Measurements from ENCODE around the gene SMCO1.
"Not testable (repeated sequence)": the region's sequence is repeated elsewhere in the genome, so short reads cannot be mapped to it uniquely, and the experiment has no call there.

SMCO1 gene

GRCh38 chr3:196514913-196515621 is at the start of gene SMCO1:
SMCO1 (minus strand) TSS chr3:196515346; CDS start chr3:196515209, 137 bp downstream.
- DNase-seq, result no peak

DNA sequence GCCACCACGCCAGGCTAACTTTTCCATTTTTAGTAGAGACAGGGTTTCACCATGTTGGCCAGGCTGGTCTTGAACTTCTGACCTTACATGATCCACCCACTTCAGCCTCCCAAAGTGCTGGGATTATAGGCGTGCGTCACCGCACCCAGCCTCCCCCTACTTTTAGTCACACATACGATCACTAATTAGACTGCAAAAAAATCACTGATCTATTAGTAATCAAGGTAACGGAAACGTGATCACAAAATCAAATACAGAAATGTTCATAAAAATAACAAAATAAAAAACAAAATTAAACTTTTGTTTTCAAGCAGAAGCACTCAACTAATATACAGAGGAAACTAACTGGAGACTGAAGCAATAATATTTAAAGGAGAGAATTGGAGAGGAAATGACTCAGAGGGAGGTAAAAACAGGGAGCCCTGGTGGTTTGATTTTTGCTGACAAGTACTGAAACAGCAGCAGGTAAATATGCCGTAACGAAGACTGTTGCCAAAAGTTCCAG is 48.6 kb upstream of the SMCO1 start:
- no peak for DNase-seq

GRCh38 chr3:196559826-196560225 is 44.7 kb upstream of the SMCO1 start:
- DNase-seq, result no peak

GRCh38 chr3:196558476-196558875 is 43.3 kb upstream of the SMCO1 start:
- DNase-seq, result no peak

- DNase-seq, result no peak
Observed at GRCh38 chr3:196557236-196557635, 42.1 kb upstream of the SMCO1 start.

DNA sequence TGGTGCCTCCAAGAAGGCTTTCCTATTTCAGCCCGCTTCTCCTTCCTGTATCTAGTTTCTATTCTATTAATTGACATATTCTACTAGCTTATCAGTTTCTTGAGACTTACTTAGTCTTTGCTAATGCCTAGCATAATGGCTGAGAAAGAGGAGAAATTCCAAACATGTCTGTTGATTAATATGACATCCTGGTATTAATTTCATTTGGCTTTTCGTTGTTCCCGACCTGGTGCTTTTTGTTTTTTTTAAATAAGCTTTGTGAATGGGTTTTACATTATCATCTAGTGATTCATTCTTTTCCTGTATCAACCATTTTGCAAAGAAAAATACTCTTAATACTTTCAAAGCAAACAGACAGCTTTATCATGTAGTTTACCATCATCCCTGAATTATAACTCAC is 40.1 kb upstream of the SMCO1 start:
- DNase-seq, result no peak

DNA sequence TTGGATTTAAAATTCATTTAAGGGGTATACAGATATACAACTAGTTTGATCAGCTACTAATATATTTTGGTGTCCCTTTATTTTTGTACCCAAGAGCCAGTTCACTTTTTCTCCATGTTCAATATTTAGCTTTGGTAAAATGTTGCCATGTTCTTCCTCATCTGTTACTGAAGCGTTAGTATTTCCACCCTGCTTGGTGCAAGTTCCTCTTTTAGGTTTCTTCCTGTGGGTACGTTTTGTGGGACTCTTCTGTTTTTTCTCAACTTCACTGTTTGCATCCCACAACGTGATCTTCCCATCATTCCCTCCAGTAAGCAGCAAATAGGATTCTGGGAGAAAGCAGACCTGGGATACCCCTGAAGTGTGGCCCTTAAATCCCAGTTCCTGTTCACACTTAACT is 39.1 kb upstream of the SMCO1 start:
- no peak for DNase-seq

- no peak for DNase-seq
Observed at GRCh38 chr3:196553551-196553950, 38.4 kb upstream of the SMCO1 start.

DNA sequence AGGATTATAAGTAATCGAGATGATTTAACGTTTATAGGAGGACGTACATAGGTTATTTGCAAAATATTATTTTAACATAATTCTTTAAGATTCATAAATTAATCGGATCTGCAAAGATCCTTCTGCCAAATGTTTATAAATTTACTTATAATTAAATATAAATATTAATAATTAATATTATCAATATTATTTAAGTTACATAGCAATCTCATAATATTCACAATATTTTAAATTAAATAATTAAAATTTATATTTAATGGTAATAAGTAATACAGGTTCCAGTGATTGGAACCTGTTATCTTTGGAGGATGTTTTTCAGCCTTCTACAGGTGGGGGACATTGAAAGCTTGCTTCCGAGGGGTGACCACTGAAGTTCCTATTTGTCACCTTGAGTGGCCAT is 37.1 kb upstream of the SMCO1 start:
- DNase-seq, result no peak

DNA sequence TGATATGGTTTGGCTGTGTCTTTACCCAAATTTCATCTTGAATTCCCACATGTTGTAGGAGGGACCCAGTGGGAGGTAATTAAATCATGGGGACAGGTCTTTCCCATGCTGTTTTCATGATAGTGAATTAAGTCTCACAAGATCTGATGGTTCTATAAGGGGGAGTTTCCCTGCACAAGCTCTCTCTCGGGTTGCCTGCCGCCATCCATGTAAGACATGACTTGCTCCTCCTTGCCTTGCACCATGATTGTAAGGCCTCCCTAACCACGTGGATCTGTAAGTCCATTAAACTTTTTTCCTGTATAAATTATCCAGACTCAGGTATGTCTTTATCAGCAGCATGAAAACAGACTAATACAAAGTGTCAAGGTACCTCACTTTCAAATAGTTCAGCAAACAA is 35.0 kb upstream of the SMCO1 start:
- DNase-seq, result not testable (repeated sequence)

- DNase-seq, result not testable (repeated sequence)
Observed at GRCh38 chr3:196549312-196549711, 34.2 kb upstream of the SMCO1 start.

DNA sequence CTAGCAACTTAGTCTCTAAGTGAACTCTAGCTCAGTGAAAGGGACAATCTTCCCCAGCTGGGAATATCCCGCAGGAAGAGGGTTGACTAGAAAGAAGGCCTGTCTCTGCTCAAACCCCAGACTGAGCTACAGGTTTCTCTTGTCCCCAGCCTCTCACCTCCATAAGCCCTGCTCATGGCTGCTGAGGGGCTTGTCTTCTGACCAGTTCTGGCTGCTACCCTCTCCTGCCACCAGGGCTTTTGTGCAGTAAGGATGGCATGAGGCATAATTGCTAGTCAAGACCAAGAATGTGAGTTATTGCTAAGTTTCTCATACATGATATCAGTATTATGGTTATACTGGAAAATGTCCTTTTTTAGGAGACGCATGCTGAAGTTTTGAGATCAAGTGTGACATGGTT is 31.9 kb upstream of the SMCO1 start:
- no peak for DNase-seq

- no peak for DNase-seq
Observed at GRCh38 chr3:196546537-196546936, 31.4 kb upstream of the SMCO1 start.

DNA sequence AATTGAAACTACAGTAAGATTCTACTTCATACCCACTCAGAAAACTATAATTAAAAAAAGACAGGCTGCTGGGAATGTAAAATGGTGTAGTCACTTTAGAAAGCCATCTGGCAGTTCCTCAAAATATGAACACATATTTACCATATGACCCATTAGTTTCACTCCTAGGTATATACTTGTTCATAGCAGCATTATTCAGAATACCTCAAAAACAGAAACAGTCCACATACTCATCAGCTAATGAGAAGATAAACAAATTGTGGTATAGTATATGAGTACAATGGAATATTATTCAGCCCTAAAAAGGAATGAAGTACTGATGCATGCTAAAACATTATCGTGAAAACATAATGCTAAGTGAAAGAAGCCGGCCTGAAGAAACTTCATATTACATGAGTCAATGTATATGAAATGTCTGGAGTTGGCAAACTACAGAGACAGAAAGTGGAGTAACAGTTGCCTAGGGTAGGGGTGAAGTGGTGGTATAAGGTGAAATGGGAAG is 29.4 kb upstream of the SMCO1 start:
- DNase-seq, result no peak

GRCh38 chr3:196541684-196542445 is 26.7 kb upstream of the SMCO1 start:
- DNase-seq, result no peak

- DNase-seq, result no peak
Observed at GRCh38 chr3:196537319-196537984, 22.3 kb upstream of the SMCO1 start.

GRCh38 chr3:196533260-196533681 is 18.1 kb upstream of the SMCO1 start:
- DNase-seq, result no peak

DNA sequence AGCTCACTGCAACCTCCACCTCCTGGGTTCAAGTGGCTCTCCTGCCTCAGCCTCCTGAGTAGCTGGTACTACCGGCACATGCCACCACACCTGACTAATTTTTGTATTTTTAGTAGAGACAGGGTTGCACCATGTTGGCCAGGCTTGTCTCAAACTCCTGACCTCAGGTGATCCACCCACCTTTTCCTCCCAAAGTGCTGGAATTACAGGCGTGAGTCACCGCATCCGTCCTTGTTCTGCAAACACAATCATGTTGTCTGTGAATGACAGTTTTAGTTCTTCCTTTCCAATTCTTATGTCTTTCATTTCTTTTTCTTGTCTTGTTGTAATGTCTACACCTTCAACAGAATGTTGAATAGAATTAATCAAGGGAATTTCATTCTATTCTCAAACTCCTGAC is 16.3 kb upstream of the SMCO1 start:
- no peak for DNase-seq

DNA sequence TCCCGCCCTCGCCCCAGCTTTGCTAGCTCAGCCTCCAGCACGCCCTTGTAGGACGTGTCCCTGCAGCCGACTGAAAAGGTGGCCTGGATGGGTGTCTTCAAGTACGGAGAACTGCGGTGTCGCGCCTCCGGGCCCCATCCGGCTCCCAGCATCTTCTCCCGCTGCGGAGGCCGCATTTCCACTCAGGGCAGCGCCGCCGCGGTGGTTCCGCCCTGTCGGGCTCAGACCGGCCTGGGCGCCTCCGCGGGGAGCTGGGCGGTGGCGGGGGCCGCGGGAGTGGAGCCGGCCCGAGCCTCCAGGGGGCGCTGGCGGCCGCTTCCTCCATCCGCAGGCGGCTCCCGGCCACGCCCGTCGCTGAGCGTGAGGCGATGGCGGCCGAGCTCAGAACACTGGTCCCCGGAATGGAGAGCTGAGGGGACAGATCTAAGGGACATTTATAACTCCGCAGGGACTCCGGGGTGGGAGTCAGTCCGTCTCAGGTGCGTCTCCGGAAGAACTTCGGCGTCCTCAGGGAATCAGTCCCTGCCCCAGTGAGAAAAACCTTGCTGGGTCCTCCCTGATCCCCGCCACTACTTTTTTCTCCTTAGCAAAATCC is 13.6 kb upstream of the SMCO1 start:
- DNase-seq, result peak; percentile 44

GRCh38 chr3:196525141-196525540 is 10.0 kb upstream of the SMCO1 start:
- no peak for DNase-seq

- DNase-seq, result no peak
Observed at GRCh38 chr3:196524527-196524926, 9.4 kb upstream of the SMCO1 start.

DNA sequence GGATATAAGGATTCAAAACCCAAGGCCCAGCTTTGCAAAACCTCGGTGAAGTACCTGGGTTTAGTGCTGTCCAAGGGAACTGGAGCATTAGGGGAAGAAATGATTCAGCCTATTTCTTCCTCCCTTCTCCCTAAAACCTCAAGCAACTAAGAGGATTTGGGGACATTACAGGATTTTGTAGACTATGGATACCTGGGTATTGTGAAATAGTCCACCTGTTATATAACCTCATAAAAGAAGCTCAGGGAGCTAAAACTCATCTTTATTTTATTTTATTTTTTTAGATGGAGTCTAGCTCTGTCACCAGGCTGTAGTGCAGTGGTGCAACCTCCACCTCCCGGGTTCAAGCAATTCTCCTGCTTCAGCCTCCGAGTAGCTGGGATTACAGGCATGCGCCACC is 8.7 kb upstream of the SMCO1 start:
- DNase-seq, result no peak

DNA sequence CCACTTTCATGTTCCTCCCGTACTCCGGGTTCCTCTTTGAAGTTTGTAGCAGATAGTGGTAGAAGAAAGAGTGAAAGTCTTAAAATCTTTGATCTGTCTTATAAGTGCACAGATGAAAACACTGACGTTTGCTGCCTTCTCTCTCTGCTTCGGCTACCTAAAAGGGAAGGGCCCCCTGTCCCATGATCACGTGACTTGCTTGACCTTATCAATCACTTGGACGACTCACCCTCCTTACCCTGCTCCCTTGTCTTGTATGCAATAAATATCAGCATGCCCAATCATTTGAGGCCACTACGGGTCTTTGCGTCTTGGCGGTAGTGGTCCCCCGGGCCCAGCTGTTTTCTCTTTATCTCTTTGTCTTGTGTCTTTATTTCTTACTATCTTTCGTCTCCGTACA is 6.1 kb upstream of the SMCO1 start:
- DNase-seq, result not testable (repeated sequence)

Measured in NCI-H1694 treated with DMSO at 0.1 percent for 48 hours (cell line).